ENCODE data around the gene IDH3G. TPM values are rescaled to one million over a fixed set of nuclear protein-coding genes. Genes with fewer than 3 reads are reported as not detected.

IDH3G gene
- total and polyA plus RNA-seq, 2 donors (not counting 3 experiments of a cell fraction or from before 2014, with no cell fraction given), result 57.7 to 116 TPM

DNA sequence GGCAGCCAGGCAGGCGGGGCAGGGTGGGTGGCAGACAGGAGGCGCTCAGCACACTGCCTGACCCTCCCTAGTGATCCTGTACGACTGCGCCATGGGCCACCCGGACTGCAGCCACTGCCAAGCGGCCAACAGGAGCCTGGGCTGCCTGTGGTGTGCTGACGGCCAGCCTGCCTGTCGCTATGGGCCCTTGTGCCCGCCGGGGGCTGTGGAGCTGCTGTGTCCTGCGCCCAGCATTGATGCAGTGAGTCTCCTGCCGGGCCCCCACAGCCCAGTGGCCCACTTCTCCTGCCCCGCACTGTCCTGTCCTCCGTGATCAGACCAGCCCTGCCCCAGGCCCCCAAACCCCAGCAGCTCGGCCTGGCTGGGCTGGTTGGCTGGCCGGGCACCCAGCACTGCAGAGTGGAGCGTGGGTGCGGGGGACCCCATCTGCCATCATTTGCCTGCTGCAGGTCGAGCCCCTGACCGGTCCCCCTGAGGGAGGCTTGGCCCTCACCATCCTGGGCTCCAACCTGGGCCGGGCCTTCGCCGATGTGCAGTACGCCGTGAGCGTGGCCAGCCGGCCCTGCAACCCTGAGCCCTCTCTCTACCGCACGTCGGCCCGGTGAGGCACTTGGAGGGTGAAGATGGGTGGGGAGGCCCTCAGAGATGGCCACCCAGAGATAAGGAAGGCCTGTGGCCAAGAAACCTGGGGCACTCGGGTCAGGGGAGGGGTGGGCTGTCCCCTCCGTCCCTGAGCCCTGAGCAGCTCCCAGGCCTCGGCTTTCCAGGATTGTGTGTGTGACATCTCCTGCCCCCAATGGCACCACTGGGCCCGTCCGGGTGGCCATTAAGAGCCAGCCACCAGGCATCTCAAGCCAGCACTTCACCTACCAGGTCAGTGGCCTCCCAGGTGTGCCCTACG lies 22.5 kb downstream of the IDH3G start:
- dilution Hi-C loops (cut with MboI; ENCODE audit: extremely low pct_ligation_motif_present, low sequenced_read_pairs) (no loop called here), intact Hi-C loops (cut with micrococcal nuclease) (no loop called here)
- Histone ChIP-seq H3K27ac (ENCODE audit: insufficient read depth, low read depth, low read length) (no peak overlapping the region), H4K20me1 (replicated peaks; ENCODE audit: control insufficient read depth, extremely low read depth, insufficient read depth, low read length) (no peaks in the 10 kb centered on the region), H3K9me1 (replicated peaks; ENCODE audit: control insufficient read depth, extremely low read depth, insufficient read depth, low read length) (no peaks in the 10 kb centered on the region), H3K9ac (replicated peaks; ENCODE audit: extremely low read depth, insufficient read depth, low read length) (no peak overlapping the region), H3K4me3 (replicated peaks in 1 of 3; ENCODE audit: insufficient read depth in 1 of 3, low read depth in 1 of 3, low read length in 3 of 3) (no peak overlapping the region), H3K79me2 (ENCODE audit: control insufficient read depth, insufficient read depth, low read length) (no peaks in the 10 kb centered on the region), H2AFZ (ENCODE audit: low read depth, low read length) (no peak overlapping the region), H3K9me3 (replicated peaks; ENCODE audit: control insufficient read depth, insufficient read depth, low read length) (no peaks in the 10 kb centered on the region), H3K27me3 (ENCODE audit: control insufficient read depth in 2 of 2, insufficient read depth in 2 of 2, low read length in 2 of 2) (no peaks in the 10 kb centered on the region), H3K4me1 (ENCODE audit: control insufficient read depth, extremely low read depth, insufficient read depth, low read length) (no peaks in the 10 kb centered on the region), H3K36me3 (ENCODE audit: control insufficient read depth in 2 of 2, extremely low read depth in 1 of 2, insufficient read depth in 2 of 2, low read length in 2 of 2) (peaks cover 0 to 22% of the 10 kb centered on the region in 2 experiments), H3K4me2 (ENCODE audit: insufficient read depth, low read length) (no peak overlapping the region)
- CTCF ChIA-PET, result interaction anchor here (1.2 kb wide), 1 partner anchor 10 kb away, joined by 3 read pairs; no protein-coding TSS in a partner anchor
- TF ChIP-seq MYC (IDR thresholded peaks at IDR 0.05; ENCODE audit: low read depth, low read length) (no peak), EZH2 (IDR thresholded peaks at IDR 0.05; ENCODE audit: borderline replicate concordance, low read depth, low read length, severe bottlenecking) (no peak), JUN (IDR thresholded peaks at IDR 0.05; ENCODE audit: borderline replicate concordance, insufficient read depth, insufficient read length, low read depth) (no peak), GATA2 (IDR thresholded peaks at IDR 0.05; ENCODE audit: insufficient read depth, insufficient read length, low read depth, low read length) (no peak), FOS (IDR thresholded peaks at IDR 0.05; ENCODE audit: borderline replicate concordance, insufficient read depth, low read length) (no peak)
- no TSS peak for BruUV-seq (replicated peaks)
- no peak for FAIRE-seq
- no peak for DNase-seq (ENCODE audit: low read depth, low spot score)
- POLR2A ChIA-PET, result no interaction called here

Measured in endothelial cell of umbilical vein (primary cell).